ENCODE data around the gene MED22. TPM values are rescaled to one million over a fixed set of nuclear protein-coding genes. Genes with fewer than 3 reads are reported as not detected.

MED22 gene
- polyA plus RNA-seq, result 0.97 and 3.0 TPM in 2 replicates

DNA sequence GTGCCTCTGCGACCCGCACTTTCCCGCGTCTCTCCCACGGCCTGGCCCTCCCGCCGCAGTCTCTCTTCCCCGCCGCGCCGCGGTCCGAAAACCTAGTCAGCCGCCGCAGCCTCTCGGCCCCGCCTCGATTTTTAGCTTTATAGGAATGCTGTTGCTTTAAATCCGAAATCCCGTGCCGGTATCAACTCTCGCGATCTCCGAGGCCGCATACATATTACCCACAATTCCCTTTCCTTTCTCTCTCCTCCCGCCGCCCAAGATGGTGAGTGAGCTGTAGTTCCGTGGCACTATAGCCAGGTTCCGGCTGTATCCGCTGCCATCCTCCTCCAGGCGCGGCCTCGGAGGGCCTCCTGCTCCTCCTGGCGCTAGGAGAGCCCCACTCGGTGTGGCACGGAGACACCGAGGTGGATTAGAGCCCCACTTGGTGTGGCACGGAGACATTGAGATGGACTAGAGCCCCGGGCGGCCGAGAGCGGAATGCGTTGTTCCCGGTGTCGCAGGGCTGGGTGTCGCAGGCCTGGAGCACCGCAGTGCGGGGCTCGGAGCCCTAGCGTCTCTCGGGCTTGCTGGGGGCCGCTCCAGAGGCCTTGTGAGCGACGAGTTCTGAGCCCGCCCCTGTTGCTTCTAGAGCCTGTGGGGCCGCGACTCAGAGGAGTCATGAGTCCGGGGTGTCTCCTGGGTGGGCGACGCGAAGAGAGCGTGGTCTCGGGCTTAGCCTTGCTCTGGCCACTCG lies at the start of gene MED22, which contains the start of gene RPL7A:
Gene MED22, minus strand, starts transcription at position 147 of the 733 bp plus-strand sequence. CDS start 1,469 bp downstream, outside the sequence.
Gene RPL7A, plus strand, starts transcription at position 234 of the 733 bp plus-strand sequence. Its CDS starts 26 bp downstream, at position 260.

DNA sequence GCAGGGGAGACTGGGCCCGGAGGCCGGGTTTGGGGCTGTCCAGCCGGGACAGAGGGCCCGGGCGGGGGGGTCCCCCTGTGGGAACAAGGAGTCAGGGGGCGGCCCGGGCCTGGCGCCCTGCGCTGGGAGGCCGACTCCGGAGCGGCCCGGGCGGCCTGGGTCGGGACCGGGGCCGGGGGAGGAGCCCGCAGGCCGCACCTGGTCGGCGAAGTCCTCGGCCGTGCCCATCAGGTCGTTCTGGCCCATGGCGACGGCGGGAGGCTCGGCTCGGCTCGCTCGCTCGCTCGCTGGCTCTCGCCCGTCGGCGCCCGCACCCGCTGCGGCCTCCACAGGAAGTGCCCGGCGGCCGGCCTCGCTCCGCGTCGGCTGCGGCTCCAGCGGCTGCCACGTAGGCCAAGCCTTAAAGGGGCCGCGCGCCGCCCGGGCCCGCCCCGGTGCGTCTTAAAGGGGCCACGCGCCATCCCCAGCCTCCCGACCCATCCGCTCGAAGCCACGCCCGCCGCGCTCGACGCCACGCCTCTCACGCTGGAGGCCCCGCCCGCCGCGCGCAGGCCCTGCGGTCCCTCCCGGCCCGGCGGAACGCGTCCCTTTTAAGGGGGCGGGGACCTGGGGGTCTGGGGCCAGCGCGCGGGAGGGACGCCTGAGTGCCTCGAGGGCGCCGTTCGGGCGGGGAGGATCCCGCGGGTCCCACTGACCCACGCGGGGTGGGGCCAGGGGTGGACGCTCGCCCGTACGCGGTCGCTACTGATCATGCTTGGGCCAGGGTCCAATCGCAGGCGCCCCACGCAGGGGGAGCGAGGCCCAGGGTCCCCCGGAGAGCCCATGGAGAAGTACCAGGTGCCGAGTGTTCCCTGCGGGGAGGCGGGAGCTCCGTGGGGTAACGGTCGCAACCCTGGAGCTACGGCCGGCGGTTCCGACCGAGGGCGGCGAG lies 28.1 kb upstream of the MED22 start, which contains the start of the genes STKLD1 and SURF4:
Gene STKLD1, plus strand, starts transcription at position 643 of the 931 bp plus-strand sequence. Its CDS starts 108 bp downstream, at position 751.
Gene SURF4, minus strand, starts transcription at position 337 of the 931 bp plus-strand sequence. Its CDS starts 91 bp downstream, at position 246.

DNA sequence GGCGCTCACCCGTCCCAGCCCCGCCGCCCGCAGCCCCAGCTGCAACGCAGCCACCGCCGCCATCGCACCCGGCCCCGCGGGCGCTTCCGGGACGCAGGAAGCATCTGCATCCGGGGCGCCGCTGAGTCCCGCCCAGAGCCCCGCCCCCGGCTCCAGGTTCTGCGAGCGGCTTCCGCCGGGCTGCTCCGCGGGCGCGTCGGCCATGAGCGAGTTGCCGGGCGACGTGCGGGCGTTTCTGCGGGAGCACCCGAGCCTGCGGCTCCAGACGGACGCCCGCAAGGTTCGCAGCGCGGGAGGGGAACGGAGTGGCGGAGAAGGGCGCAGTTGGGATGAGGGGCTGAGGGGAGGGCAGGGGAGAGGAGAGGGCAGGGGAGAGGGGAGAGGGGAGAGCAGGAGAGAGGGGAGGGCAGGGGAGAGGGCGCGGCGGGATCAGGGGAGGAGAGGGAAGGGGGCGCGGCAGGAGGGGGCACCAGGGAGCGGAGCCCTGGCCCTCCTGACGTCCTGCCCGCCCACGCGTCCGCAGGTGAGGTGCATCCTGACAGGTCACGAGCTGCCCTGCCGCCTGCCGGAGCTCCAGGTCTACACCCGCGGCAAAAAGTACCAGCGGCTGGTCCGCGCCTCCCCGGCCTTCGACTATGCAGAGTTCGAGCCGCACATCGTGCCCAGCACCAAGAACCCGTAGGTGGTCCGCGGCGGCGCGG lies 8.6 kb upstream of the MED22 start, which contains the start of the genes SURF1 and SURF2:
Gene SURF1, minus strand, starts transcription at position 97 of the 701 bp plus-strand sequence. Its CDS starts 34 bp downstream, at position 63.
Gene SURF2, plus strand, starts transcription at position 160 of the 701 bp plus-strand sequence. Its CDS starts 43 bp downstream, at position 203.

DNA sequence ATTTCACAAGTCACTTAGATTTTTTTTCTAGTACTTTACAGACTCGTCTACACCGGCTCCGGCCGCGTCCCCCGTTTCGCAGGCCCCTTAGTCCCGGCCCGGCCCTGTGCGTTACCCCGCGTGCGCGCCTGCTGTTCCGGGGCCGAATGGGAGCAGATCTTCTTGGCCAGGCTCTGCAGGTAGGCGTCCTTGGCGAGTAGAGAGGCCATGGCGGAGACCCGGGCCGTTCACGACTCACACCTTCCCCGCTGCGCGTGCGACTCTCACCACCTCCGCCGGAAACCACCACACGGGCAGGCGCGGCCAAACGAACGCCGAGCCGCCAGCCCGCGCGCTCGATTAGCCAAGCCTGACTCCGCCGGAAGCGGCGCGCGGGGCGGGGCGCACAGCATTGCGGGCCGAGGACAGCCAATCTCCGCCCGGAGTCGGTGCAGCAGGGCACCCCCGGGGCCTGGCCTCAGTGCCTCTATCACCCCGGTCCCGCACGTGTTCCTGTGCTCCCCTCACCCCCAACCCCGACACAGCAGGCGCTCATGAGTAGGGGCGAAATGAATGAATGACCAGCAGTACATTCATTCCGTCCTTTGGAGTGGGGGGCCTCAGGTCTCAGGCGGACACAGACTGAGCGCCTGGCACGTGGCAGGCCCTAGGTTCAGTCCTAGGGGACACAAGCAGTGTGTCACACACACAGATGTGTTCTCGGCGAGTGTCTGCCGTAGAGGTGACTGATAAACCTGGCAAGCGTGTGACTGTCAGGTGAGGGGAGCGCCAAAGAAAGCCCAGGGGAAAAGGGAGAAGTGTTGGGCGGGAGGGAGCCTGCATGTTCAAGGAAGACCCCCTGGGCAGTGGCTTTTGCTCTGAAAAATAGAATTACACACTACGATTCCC lies 11.8 kb downstream of the MED22 start, which contains the start of gene SURF6:
Gene SURF6, minus strand, starts transcription at position 265 of the 888 bp plus-strand sequence. Its CDS starts 56 bp downstream, at position 209.

Other genes starting within 250 kb of the MED22 start
- 0.67 and 0.81 TPM in 2 replicates for gene RALGDS, start 226.9 kb downstream of the MED22 start, polyA plus RNA-seq
- gene GBGT1, start 184.2 kb downstream of the MED22 start, polyA plus RNA-seq, result 1.1 and 2.3 TPM in 2 replicates
- not detected in 2 replicates for gene OBP2B, start 138.9 kb downstream of the MED22 start, polyA plus RNA-seq
- gene ABO, start 72.9 kb downstream of the MED22 start, polyA plus RNA-seq, result 0.10 TPM in 1 of 2 replicates, not detected in the other
- 4.8 and 8.1 TPM in 2 replicates for gene SURF6, start 11.9 kb downstream of the MED22 start, polyA plus RNA-seq
- 318 and 345 TPM in 2 replicates for gene RPL7A, start 87 bp upstream of the MED22 start, polyA plus RNA-seq
- gene SURF1, start 8.4 kb upstream of the MED22 start, polyA plus RNA-seq, result 25.1 and 26.8 TPM in 2 replicates
- 4.0 and 15.7 TPM in 2 replicates for gene SURF2, start 8.4 kb upstream of the MED22 start, polyA plus RNA-seq
- 15.6 and 35.0 TPM in 2 replicates for gene SURF4, start 27.9 kb upstream of the MED22 start, polyA plus RNA-seq
- 4.9 TPM in 1 of 2 replicates, not detected in the other for gene STKLD1, start 28.2 kb upstream of the MED22 start, polyA plus RNA-seq
- 4.1 TPM in 2 replicates for gene REXO4, start 69.9 kb upstream of the MED22 start, polyA plus RNA-seq
- 1.7 and 3.4 TPM in 2 replicates for gene ADAMTS13, start 74.2 kb upstream of the MED22 start, polyA plus RNA-seq
- gene CACFD1, start 111.8 kb upstream of the MED22 start, polyA plus RNA-seq, result 1.3 and 11.2 TPM in 2 replicates
- 11.9 TPM in 2 replicates for gene SLC2A6, start 131.0 kb upstream of the MED22 start, polyA plus RNA-seq
- gene MYMK, start 176.8 kb upstream of the MED22 start, polyA plus RNA-seq, result not detected in 2 replicates
- gene ADAMTSL2, start 186.6 kb upstream of the MED22 start, polyA plus RNA-seq, result 0.52 TPM in 1 of 2 replicates, not detected in the other